SK-N-SH (cell line): ENCODE measurements around the gene PMM2. TPM values are rescaled to one million over a fixed set of nuclear protein-coding genes. Genes with fewer than 3 reads are reported as not detected.

Source experiments
- CTCF ChIA-PET: fragments of 300-600, 350-600 bp; formaldehyde crosslinking; extraction: SDS; loops from one replicate; lab custom pipeline; 2021; lab: Yijun Ruan, JAX
- POLR2A ChIA-PET: fragments of 350-600 bp; sonication (Branson Sonifier 250); formaldehyde crosslinking; extraction: SDS; loops from one replicate; lab custom pipeline; 2020; ENCODE audit warnings: antibody characterized with exemption, inconsistent platforms; lab: Yijun Ruan, JAX
- DNase-seq: peaks from one replicate; pipeline ENCODE4 v3.0.0; 2012
- H2AFZ ChIP-seq: fragments of 200-600 bp; sonication (generic); 2 replicates; pipeline ENCODE4 v1.8.1; 2016; ENCODE audit warnings: antibody characterized with exemption, mild to moderate bottlenecking, low read depth
- H3F3A ChIP-seq: fragments of 200-600 bp; sonication (generic); replicated peaks from 2 replicates; pipeline ENCODE3; 2016; ENCODE audit warnings: antibody characterized with exemption, mild to moderate bottlenecking; ENCODE audit not compliant: insufficient read depth
- H3K27ac ChIP-seq, 2 experiments: fragments of 200-500 bp in 1 of 2; fragments of 200-600 bp in 1 of 2; sonication (Bioruptor generic) in 1 of 2; sonication (generic), shearing (Covaris generic) in 1 of 2; 2 replicates each; pipeline versions ENCODE4 v1.5.1 to v1.6.1; 2014 to 2016; ENCODE audit warnings: low read depth in 2 of 2, inconsistent platforms in 1 of 2, low read length in 1 of 2, mild to moderate bottlenecking in 1 of 2, mixed read lengths in 1 of 2
- H3K27me3 ChIP-seq: fragments of 200-600 bp; sonication (generic), shearing (Covaris generic); 2 replicates; pipeline ENCODE4 v1.6.1; 2016; ENCODE audit warnings: mixed run types; ENCODE audit not compliant: insufficient read depth
- H3K36me3 ChIP-seq, 2 experiments: fragments of 200-500 bp in 1 of 2; fragments of 200-600 bp in 1 of 2; sonication (Bioruptor generic) in 1 of 2; sonication (generic) in 1 of 2; replicated peaks in 1 of 2; 2 replicates each; pipeline versions ENCODE3 to v1.5.1; 2014 to 2016; ENCODE audit warnings: low read length in 1 of 2, mild to moderate bottlenecking in 1 of 2; ENCODE audit not compliant: insufficient read depth in 2 of 2, control insufficient read depth in 1 of 2
- H3K4me1 ChIP-seq, 2 experiments: fragments of 200-500 bp in 1 of 2; fragments of 200-600 bp in 1 of 2; sonication (Bioruptor generic) in 1 of 2; sonication (generic), shearing (Covaris generic) in 1 of 2; 2 replicates each; pipeline versions ENCODE4 v1.5.1 to v1.6.1; 2014 to 2016; ENCODE audit warnings: low read depth in 1 of 2, low read length in 1 of 2, mixed run types in 1 of 2; ENCODE audit not compliant: insufficient read depth in 2 of 2, control insufficient read depth in 1 of 2
- H3K4me2 ChIP-seq: fragments of 200-600 bp; sonication (generic), shearing (Covaris generic); 2 replicates; pipeline ENCODE4 v1.6.1; 2017; ENCODE audit warnings: mixed run types
- H3K4me3 ChIP-seq, 2 experiments: fragments of 200-500 bp in 1 of 2; fragments of 200-600 bp in 1 of 2; sonication (Bioruptor generic) in 1 of 2; sonication (generic), shearing (Covaris generic) in 1 of 2; 2 replicates each; pipeline versions ENCODE4 v1.5.1 to v1.8.1; 2014 to 2016; ENCODE audit warnings: low read depth in 2 of 2, inconsistent platforms in 1 of 2, low read length in 1 of 2, mild to moderate bottlenecking in 1 of 2, mixed read lengths in 1 of 2, moderate library complexity in 1 of 2
- H3K79me2 ChIP-seq: fragments of 200-600 bp; sonication (generic); 2 replicates; pipeline ENCODE4 v1.8.1; 2017; ENCODE audit warnings: mild to moderate bottlenecking; ENCODE audit not compliant: insufficient read depth
- H3K9ac ChIP-seq: fragments of 200-600 bp; sonication (generic); 2 replicates; pipeline ENCODE4 v1.6.1; 2017; ENCODE audit warnings: mixed run types
- H3K9me2 ChIP-seq: fragments of 200-600 bp; sonication (generic); 2 replicates; pipeline ENCODE4 v1.6.1; 2017; ENCODE audit warnings: mixed run types
- H3K9me3 ChIP-seq: fragments of 200-600 bp; sonication (generic); 2 replicates; pipeline ENCODE4 v1.6.1; 2017; ENCODE audit warnings: mixed run types, mild to moderate bottlenecking, moderate library complexity
- H4K20me1 ChIP-seq: fragments of 200-600 bp; sonication (generic); 2 replicates; pipeline ENCODE4 v1.6.1; 2017; ENCODE audit warnings: mild to moderate bottlenecking, mixed run types; ENCODE audit not compliant: insufficient read depth
- CHD2 ChIP-seq: fragments of 150-350 bp; IDR thresholded peaks from 2 replicates; pipeline ENCODE4 v1.6.1; 2018; ENCODE audit warnings: low read length; ENCODE audit not compliant: partially characterized antibody
- EP300 ChIP-seq, 2 experiments: IDR thresholded peaks; 2 replicates each; pipeline versions ENCODE4 v1.4.0 to v1.6.1; 2012; ENCODE audit warnings: borderline replicate concordance in 1 of 2, low read depth in 1 of 2, low read length in 1 of 2
- FOXJ3 ChIP-seq: sonication (generic); formaldehyde crosslinking; IDR thresholded peaks from 2 replicates; pipeline ENCODE4 v1.5.1; 2020; ENCODE audit warnings: mild to moderate bottlenecking, missing genetic modification reagents
- GABPA ChIP-seq: IDR thresholded peaks from 2 replicates; pipeline ENCODE4 v1.4.0; 2012; ENCODE audit warnings: low read depth, mild to moderate bottlenecking
- GATA2 ChIP-seq: sonication (generic); formaldehyde crosslinking; IDR thresholded peaks from 2 replicates; pipeline ENCODE4 v1.5.0; 2020; ENCODE audit warnings: mild to moderate bottlenecking, missing genetic modification reagents
- JUND ChIP-seq: IDR thresholded peaks from 2 replicates; pipeline ENCODE4 v1.4.0; 2012
- MEF2A ChIP-seq: IDR thresholded peaks from 2 replicates; pipeline ENCODE4 v1.4.0; 2012; ENCODE audit warnings: low read depth, borderline replicate concordance
- NFIC ChIP-seq: IDR thresholded peaks from 2 replicates; pipeline ENCODE4 v1.4.0; 2012; ENCODE audit warnings: borderline replicate concordance
- NRF1 ChIP-seq: IDR thresholded peaks from 2 replicates; pipeline ENCODE4 v1.6.1; 2012; ENCODE audit warnings: low read depth, mild to moderate bottlenecking, low read length
- POLR2AphosphoS5 ChIP-seq: IDR thresholded peaks from 2 replicates; pipeline ENCODE4 v1.6.1; 2012; ENCODE audit warnings: low read depth, low read length
- REST ChIP-seq: IDR thresholded peaks from 2 replicates; pipeline ENCODE4 v1.6.1; 2012; ENCODE audit warnings: mild to moderate bottlenecking, low read depth, low read length, moderate library complexity
- RFX5 ChIP-seq: IDR thresholded peaks from 2 replicates; pipeline ENCODE4 v1.6.1; 2012; ENCODE audit warnings: mild to moderate bottlenecking, improper control_type of control experiment, low read length
- TAF1 ChIP-seq: IDR thresholded peaks from 2 replicates; pipeline ENCODE4 v1.6.1; 2012; ENCODE audit warnings: low read depth, mild to moderate bottlenecking, low read length, moderate library complexity, borderline replicate concordance
- TCF12 ChIP-seq: IDR thresholded peaks from 2 replicates; pipeline ENCODE4 v1.4.0; 2012
- TEAD4 ChIP-seq: IDR thresholded peaks from 2 replicates; pipeline ENCODE4 v1.4.0; 2012; ENCODE audit warnings: mild to moderate bottlenecking, borderline replicate concordance; ENCODE audit not compliant: insufficient read depth
- USF2 ChIP-seq: fragments of 150-350 bp; IDR thresholded peaks from 2 replicates; pipeline ENCODE4 v1.6.1; 2017; ENCODE audit warnings: antibody characterized with exemption, low read length, low read depth, borderline replicate concordance
- YY1 ChIP-seq: IDR thresholded peaks from 2 replicates; pipeline ENCODE4 v1.4.0; 2012; ENCODE audit warnings: low read depth, mild to moderate bottlenecking
- ZBTB33 ChIP-seq: IDR thresholded peaks from 2 replicates; pipeline ENCODE4 v1.4.0; 2012; ENCODE audit warnings: low read depth, borderline replicate concordance
- WGBS: methylation state at CpG from one replicate; pipeline ENCODE4 v1.1.6; 2017; ENCODE audit warnings: low lambda C conversion rate; 5-methylcytosine and 5-hydroxymethylcytosine counted together
- polyA plus RNA-seq, 3 experiments: library from polyadenylated mRNA; depleted of rRNA; stranded (reverse); fragments of >200 nt; gene quantifications; 2 replicates each; pipeline ENCODE4 v1.2.3, GENCODE V29; 2012

PMM2 gene
- polyA plus RNA-seq, 1 of the 3 experiments (the other 2 are of a cell fraction) = 24.3 TPM

GRCh38 chr16:8798174-8798527 lies 512 bp downstream of the PMM2 start:
- peak; percentile 29 for DNase-seq
- POLR2A ChIA-PET = interaction anchor here (1.3 kb wide), 1 partner anchor 71 kb away, joined by 8 read pairs; the partner anchor contains the start of gene CARHSP1
- peak overlapping the region; percentile 75 for H3K4me2 ChIP-seq
- H3K27me3 ChIP-seq = no peaks in the 10 kb centered on the region
- peak overlapping the region; percentile 78 to 88 for H3K27ac ChIP-seq
- no peaks in the 10 kb centered on the region for H3K9me3 ChIP-seq
- no peaks in the 10 kb centered on the region for H3K9me2 ChIP-seq
- CTCF ChIA-PET = interaction anchor here (0.8 to 2.6 kb wide), 7 partner anchors 71 to 231 kb away, joined by 3 to 11 read pairs (median 4); partner anchors contain the start of gene CARHSP1
- peak overlapping the region; percentile 77; the same call in 1 of the 2 replicates for H2AFZ ChIP-seq
- peaks cover 29 to 34% of the 10 kb centered on the region in 2 experiments for H3K36me3 ChIP-seq
- WGBS = 2% methylated on average over 6 of the region's 6 CpGs
- peaks cover 0 to 27% of the 10 kb centered on the region in 2 experiments for H3K4me1 ChIP-seq
- H3K9ac ChIP-seq = peak overlapping the region; percentile 95
- TF ChIP-seq GABPA (no peak), JUND (no peak), FOXJ3 (CRISPR knock-in tag) (no peak), YY1 (no peak), NRF1 (no peak), CHD2 (no peak), NFIC (no peak), GATA2 (CRISPR knock-in tag) (no peak), POLR2AphosphoS5 (no peak; the same call in 1 of the 2 replicates), EP300 (IDR thresholded peaks at IDR 0.05; ENCODE audit: borderline replicate concordance in 1 of 2, low read depth in 1 of 2, low read length in 1 of 2) (no peak), USF2 (no peak), ZBTB33 (no peak)
- peaks cover 82% of the 10 kb centered on the region for H3K79me2 ChIP-seq
- H4K20me1 ChIP-seq = peaks cover 37% of the 10 kb centered on the region
- H3F3A ChIP-seq = no peaks in the 10 kb centered on the region
- H3K4me3 ChIP-seq = peak overlapping the region; percentile 86 to 94

- no peaks in the 10 kb centered on the region for H3K27me3 ChIP-seq
- no peak for TF ChIP-seq REST
- no peak for TF ChIP-seq TEAD4
- TF ChIP-seq EP300 (IDR thresholded peaks at IDR 0.05; ENCODE audit: borderline replicate concordance in 1 of 2, low read depth in 1 of 2, low read length in 1 of 2) = no peak
- no peak for TF ChIP-seq NRF1
- no peak for TF ChIP-seq RFX5
- no peak for TF ChIP-seq MEF2A
- TF ChIP-seq JUND = no peak
- no peak for TF ChIP-seq TAF1
- TF ChIP-seq TCF12 = no peak
- no peak for TF ChIP-seq CHD2
- TF ChIP-seq NFIC = no peak
- TF ChIP-seq, all 33 proteins: peak for 0
- 37% methylated on average over 7 of the region's 7 CpGs for WGBS
- Histone ChIP-seq H4K20me1 (peaks cover 37% of the 10 kb centered on the region), H3F3A (no peaks in the 10 kb centered on the region), H3K36me3 (peaks cover 32 to 38% of the 10 kb centered on the region in 2 experiments), H3K79me2 (peaks cover 87% of the 10 kb centered on the region), H3K4me3 (peak overlapping the region; percentile 86 to 94), H3K27ac (peak overlapping the region; percentile 78 to 88), H3K9me2 (no peaks in the 10 kb centered on the region), H2AFZ (no peak overlapping the region), H3K4me1 (peaks cover 0 to 27% of the 10 kb centered on the region in 2 experiments), H3K4me2 (peak overlapping the region; percentile 75), H3K9ac (peak overlapping the region; percentile 95), H3K9me3 (no peaks in the 10 kb centered on the region)
- ChIA-PET POLR2A (interaction anchor here (0.7 kb wide), 1 partner anchor 101 kb away, joined by 3 read pairs; no protein-coding TSS in a partner anchor), CTCF (interaction anchor here (1.5 to 2.3 kb wide), 2 partner anchors 70 to 137 kb away, joined by 4 to 11 read pairs; partner anchors contain the start of gene CARHSP1)
- DNase-seq = no peak
These were observed 1.0 kb downstream of the PMM2 start for GRCh38 chr16:8798535-8799157.
